Transverse colon (tissue), 4 donors: ENCODE results near the gene CCL27. TPM values are rescaled to one million over a fixed set of nuclear protein-coding genes. Genes with fewer than 3 reads are reported as not detected.
A peak's percentile ranks its signal among the peaks of the same experiment; 100 is the strongest.

Source experiments
- DNase-seq: peaks from one replicate; pipeline ENCODE4 v3.0.0-alpha.2; 2019
- H3K27ac ChIP-seq, 4 donors: fragments of 200-600 bp; sonication (generic); 2 replicates each; pipeline ENCODE4 v1.5.1; 2016 to 2018; ENCODE audit warnings: inconsistent platforms in 4 of 4
- H3K27me3 ChIP-seq: fragments of 200-600 bp; sonication (generic); 2 replicates; pipeline ENCODE4 v1.5.1; 2017; ENCODE audit warnings: inconsistent platforms
- H3K36me3 ChIP-seq, 4 donors: fragments of 200-600 bp; sonication (generic); 2 replicates each; pipeline ENCODE4 v1.5.1; 2017 to 2019; ENCODE audit warnings: inconsistent platforms in 4 of 4
- H3K4me1 ChIP-seq, 4 donors: fragments of 200-600 bp; sonication (generic); 2 replicates each; pipeline ENCODE4 v1.5.1; 2017 to 2020; ENCODE audit warnings: inconsistent platforms in 4 of 4
- H3K4me3 ChIP-seq, 4 donors: fragments of 200-600 bp; sonication (generic); 1 replicate in 1 of 4; 2 replicates in 3 of 4; pipeline versions ENCODE4 v1.5.1 to v1.6.1; 2017 to 2019; ENCODE audit warnings: inconsistent platforms in 4 of 4
- H3K9me3 ChIP-seq, 2 donors: fragments of 200-600 bp; sonication (generic); 2 replicates each; pipeline ENCODE4 v1.5.1; 2017 to 2019; ENCODE audit warnings: inconsistent platforms in 2 of 2
- EP300 ChIP-seq: sonication (generic); formaldehyde crosslinking; IDR thresholded peaks from one replicate; pipeline ENCODE4 v1.6.1; 2017; ENCODE audit warnings: antibody characterized with exemption, low read depth
- POLR2A ChIP-seq: fragments of 450-650 bp; IDR thresholded peaks from one replicate; pipeline ENCODE4 v1.6.1; 2016; ENCODE audit warnings: antibody characterized with exemption, mild to moderate bottlenecking, moderate library complexity
- POLR2AphosphoS5 ChIP-seq, 3 donors: sonication (generic); formaldehyde crosslinking; IDR thresholded peaks; one replicate each; pipeline ENCODE4 v1.6.1; 2016; ENCODE audit warnings: antibody characterized with exemption in 3 of 3
- WGBS, 2 donors: methylation state at CpG; one replicate each; pipeline ENCODE4 v1.1.5; 2018; ENCODE audit warnings: low coverage in 1 of 2; 5-methylcytosine and 5-hydroxymethylcytosine counted together
- in situ Hi-C, 4 donors: fragments of 200-750 bp; cut with MboI; loops; one replicate each; pipeline versions ENCODE4 v1.15.0 to v1.15.1; 2017; ENCODE audit warnings: low sequenced_read_pairs in 3 of 4, low pct_ligation_motif_present in 1 of 4, low pct_unique_long_range_greater_than_20kb in 1 of 4
- intact Hi-C: fragments of 100-400 bp; cut with DNase I; formaldehyde crosslinking; loops from one replicate; pipeline ENCODE4 v1.15.1; 2023; ENCODE audit warnings: low total_unique reads
- total RNA-seq, 4 donors: library from RNA; depleted of rRNA; stranded (reverse); fragments of >200 nt; gene quantifications; one replicate each; pipeline ENCODE4 v1.1.0, GENCODE V29; 2016
- TF ChIP-seq, protein P1 (sequence below), 5 experiments: fragments of 200-600 bp in 3 of 5; fragments of 450-650 bp in 2 of 5; sonication (generic) in 3 of 5; IDR thresholded peaks; 1 replicate in 2 of 5; 2 replicates in 3 of 5; pipeline ENCODE4 v1.5.1; 2016 to 2017; ENCODE audit warnings: antibody characterized with exemption in 5 of 5, inconsistent platforms in 3 of 5, mild to moderate bottlenecking in 2 of 5, moderate library complexity in 1 of 5

The CCL27 gene
- total RNA-seq, 4 donors from 2014 or later, result not detected

DNA sequence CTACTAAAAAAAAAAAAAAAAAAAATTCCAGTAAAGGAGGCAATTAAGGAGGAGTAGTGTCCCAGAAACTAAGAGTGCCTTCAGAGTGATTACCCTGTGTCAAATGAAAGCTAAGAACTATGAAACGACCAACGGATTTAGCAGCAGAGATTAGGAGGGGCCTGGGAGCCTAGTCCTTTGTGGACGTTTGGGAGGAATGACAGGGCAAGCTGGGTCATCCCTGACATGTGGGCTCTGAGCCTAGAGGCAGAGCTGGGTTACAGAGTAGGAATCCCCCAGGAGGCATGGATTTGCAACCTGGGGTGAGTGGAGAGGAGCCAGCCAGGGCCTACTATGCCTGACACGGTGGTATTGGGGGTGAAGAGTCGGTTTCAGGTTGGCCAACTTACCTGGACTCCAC lies 29.3 kb downstream of the CCL27 start:
- DNase-seq, result no peak
- no peak overlapping the region for H3K27ac ChIP-seq
- TF ChIP-seq EP300 (no peak), POLR2AphosphoS5 (IDR thresholded peaks at IDR 0.05) (no peak), POLR2A (no peak)
- TF ChIP-seq, protein P1, sequence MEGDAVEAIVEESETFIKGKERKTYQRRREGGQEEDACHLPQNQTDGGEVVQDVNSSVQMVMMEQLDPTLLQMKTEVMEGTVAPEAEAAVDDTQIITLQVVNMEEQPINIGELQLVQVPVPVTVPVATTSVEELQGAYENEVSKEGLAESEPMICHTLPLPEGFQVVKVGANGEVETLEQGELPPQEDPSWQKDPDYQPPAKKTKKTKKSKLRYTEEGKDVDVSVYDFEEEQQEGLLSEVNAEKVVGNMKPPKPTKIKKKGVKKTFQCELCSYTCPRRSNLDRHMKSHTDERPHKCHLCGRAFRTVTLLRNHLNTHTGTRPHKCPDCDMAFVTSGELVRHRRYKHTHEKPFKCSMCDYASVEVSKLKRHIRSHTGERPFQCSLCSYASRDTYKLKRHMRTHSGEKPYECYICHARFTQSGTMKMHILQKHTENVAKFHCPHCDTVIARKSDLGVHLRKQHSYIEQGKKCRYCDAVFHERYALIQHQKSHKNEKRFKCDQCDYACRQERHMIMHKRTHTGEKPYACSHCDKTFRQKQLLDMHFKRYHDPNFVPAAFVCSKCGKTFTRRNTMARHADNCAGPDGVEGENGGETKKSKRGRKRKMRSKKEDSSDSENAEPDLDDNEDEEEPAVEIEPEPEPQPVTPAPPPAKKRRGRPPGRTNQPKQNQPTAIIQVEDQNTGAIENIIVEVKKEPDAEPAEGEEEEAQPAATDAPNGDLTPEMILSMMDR (IDR thresholded peaks at IDR 0.05), result no peak
- no peaks in the 10 kb centered on the region for H3K36me3 ChIP-seq
- H3K4me3 ChIP-seq, result no peak overlapping the region
- H3K27me3 ChIP-seq, result peaks cover 27% of the 10 kb centered on the region
- H3K4me1 ChIP-seq, result peaks cover 14 to 37% (median 24%) of the 10 kb centered on the region in 4 donors
- intact Hi-C loops, result no loop called here
- WGBS, 2 donors, result 55 to 62% methylated on average over 3 to 5 of the region's 5 CpGs
- in situ Hi-C loops, result no loop called here
- H3K9me3 ChIP-seq, result no peaks in the 10 kb centered on the region

DNA sequence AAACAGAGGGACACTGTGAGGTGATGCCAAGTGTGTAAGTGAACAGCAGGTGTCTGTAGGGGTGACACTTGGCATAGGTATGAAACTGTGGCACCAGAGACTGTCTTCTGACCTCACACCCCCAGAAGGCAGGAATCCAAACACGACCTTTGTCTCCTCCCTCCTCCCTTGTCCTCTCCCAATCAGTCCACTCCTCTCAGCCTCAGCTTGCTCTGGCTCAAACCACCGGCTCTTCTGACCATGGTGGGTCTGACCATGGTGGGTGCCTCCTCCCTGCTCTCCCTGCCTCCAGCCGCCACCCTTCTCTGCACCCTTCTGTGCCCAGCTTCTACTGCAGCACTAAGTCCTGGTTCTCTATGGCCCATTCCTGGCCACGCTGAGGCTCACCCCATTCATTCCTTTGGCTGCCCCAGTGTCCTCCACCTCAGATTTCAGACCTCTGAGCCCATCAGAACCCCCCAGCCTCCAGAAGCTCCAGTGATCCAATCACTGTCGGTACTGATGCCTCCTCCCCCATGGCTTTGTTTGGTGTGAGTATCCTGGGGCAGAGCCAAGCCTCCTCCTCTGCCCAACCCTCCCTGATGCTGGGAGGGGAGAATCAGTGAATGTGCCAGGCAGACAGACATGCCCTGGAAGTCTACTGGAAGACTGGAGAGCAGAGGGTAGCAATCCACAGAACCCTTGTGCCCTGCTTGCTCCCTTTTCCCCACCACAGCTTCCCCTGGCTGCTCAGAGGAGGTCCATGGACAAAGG lies 31.9 kb downstream of the CCL27 start:
- WGBS, 2 donors, result 17 to 25% methylated on average over 1 to 5 of the region's 5 CpGs
- Histone ChIP-seq H3K27me3 (peaks cover 53% of the 10 kb centered on the region), H3K4me3 (no peak overlapping the region), H3K36me3 (no peaks in the 10 kb centered on the region), H3K9me3 (no peaks in the 10 kb centered on the region), H3K27ac (no peak overlapping the region), H3K4me1 (peaks cover 8 to 18% (median 12%) of the 10 kb centered on the region in 4 donors)
- intact Hi-C loops, result no loop called here
- TF ChIP-seq, protein P1 (IDR thresholded peaks at IDR 0.05), result no peak
- TF ChIP-seq POLR2A (no peak), POLR2AphosphoS5 (IDR thresholded peaks at IDR 0.05) (no peak), EP300 (no peak)
- no peak for DNase-seq
- in situ Hi-C loops, result no loop called here

DNA sequence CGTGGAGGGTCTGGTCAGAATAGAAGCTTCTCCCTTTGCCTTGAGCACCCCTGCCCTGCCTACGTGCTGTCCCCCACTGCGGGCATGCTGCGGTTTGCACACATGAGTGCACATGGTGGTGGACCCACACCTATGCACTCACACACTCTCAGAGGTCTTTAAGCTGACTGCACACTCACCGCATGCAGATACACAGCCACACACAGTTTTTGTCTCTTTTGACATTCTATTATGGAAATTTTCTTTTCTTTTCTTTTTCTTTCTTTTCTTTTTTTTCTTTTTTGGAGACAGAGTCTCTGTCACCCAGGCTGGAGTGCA lies 33.0 kb downstream of the CCL27 start:
- TF ChIP-seq POLR2AphosphoS5 (IDR thresholded peaks at IDR 0.05) (no peak), EP300 (no peak), POLR2A (no peak)
- TF ChIP-seq, protein P1 (IDR thresholded peaks at IDR 0.05), result no peak

DNA sequence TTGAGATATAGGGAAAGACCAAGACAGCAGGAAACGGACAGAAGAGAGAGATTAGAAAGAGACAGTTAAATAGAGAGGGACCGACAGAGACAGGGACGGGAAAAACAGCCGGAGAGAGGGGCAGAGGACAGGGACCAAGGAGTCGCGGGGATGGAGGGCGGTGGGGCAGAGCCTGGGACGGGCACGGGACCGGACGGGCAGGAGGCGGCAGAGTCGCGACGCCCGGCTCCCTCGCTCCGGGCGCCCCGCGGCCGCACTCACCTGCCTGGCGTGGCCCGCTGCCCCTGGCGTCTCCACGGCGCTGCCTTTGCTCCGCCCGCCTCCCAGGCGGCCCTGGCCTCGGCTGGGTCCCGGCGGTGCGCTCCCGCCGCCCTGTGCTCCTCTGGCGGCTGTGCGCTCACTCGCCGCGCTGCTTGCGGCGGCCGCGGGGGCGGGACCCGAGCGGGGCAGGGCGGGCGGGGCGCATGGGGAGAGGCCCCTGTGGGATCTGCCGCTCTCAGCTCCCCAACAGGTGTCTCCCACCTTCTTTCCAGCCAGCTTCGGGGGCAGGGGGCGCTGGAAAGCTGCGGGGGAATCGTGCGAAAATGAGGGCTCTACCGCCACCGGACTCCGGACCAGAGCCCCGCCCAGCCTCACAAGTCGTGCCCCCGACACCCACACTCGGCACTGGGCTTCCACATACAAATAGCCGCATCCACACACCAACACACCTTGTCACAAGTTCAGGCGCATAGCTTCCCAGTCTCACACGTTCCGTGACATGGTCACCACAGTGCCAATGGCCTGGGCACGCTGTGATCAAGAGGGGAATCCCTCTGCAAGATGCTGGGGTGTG lies 33.6 kb downstream of the CCL27 start, which contains the start of gene ARID3C:
ARID3C (minus strand) TSS at position 411 of the 835 bp plus-strand sequence. CDS start 1,052 bp downstream, outside the sequence.
- intact Hi-C loops (no loop called here), in situ Hi-C loops (no loop called here)
- H3K9me3 ChIP-seq, result no peaks in the 10 kb centered on the region
- H3K4me1 ChIP-seq, result peaks cover 8 to 16% (median 12%) of the 10 kb centered on the region in 4 donors
- H3K27me3 ChIP-seq, result peaks cover 70% of the 10 kb centered on the region
- no peak within 1 kb of the TSS for H3K27ac ChIP-seq
- no peaks in the 10 kb centered on the region for H3K36me3 ChIP-seq
- peak; percentile 55 for DNase-seq
- TF ChIP-seq, protein P1 (IDR thresholded peaks at IDR 0.05), result no peak
- TF ChIP-seq POLR2AphosphoS5 (IDR thresholded peaks at IDR 0.05) (no peak), POLR2A (no peak), EP300 (no peak)
- peak within 1 kb of the TSS; percentile 20 to 48 (median 34) for H3K4me3 ChIP-seq
- WGBS, 2 donors, result 0 to 1% methylated on average over 4 to 50 of the region's 69 CpGs

More for the DNA sequence above, 33.0 kb downstream of the CCL27 start:
- 22 to 30% methylated on average over 4 to 5 of the region's 5 CpGs for WGBS, 2 donors
- intact Hi-C loops, result no loop called here
- Histone ChIP-seq H3K27ac (no peak overlapping the region), H3K36me3 (no peaks in the 10 kb centered on the region), H3K4me1 (peaks cover 8 to 16% (median 12%) of the 10 kb centered on the region in 4 donors), H3K4me3 (no peak overlapping the region), H3K9me3 (no peaks in the 10 kb centered on the region), H3K27me3 (peaks cover 64% of the 10 kb centered on the region)
- DNase-seq, result no peak
- in situ Hi-C loops, result no loop called here
